ENCODE measurements around the gene LARGE1. TPM values are rescaled to one million over a fixed set of nuclear protein-coding genes. Genes with fewer than 3 reads are reported as not detected.

LARGE1 gene
- total and polyA plus RNA-seq, 2 of the 13 experiments (the other 11 are each of a cell fraction or from before 2014, with no cell fraction given), result 8.4 to 11.0 TPM

DNA sequence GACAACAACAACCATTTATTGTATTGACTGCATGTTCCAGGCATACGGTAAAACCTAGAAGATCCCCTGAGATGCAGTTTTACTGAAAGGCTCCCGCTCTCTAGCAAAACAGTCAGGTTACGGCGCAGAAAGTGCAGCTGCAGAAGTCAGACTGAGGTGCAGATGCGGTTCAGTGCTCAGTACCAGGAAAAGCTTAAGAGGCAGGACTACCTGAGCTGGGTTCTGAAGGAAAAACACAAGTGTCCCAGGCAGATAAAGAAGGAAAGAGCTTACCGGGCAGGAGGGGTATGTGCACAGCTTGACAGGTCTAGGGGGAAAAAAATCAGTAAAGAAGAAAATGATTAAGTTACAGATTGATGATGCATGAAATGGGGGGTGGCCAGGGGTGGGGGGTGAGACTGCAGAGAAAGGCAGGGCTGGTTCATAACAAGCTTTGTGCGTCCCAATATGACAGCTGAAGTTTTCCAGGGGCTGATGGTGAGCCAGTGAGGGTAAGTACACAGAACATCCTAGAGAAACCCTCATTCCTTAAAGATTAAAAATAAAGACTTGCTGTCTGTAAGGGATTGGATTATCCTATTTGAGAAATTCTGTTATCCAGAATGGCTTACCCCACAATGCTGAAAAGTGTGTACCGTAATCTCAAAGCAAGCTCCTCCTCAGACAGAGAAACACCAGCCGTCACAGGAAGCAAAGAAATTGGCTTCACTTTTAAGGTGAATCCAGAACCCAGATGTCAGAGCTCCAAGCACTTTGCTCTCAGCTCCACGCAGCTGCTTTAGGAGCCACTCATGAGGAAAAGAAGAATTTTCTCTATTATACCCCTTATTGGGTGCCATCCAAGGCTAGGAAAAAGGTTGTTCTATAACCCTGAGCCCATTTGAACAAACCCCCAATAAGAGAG is 11.9 kb downstream of the LARGE1 start:
- in situ Hi-C loops (cut with HindIII; ENCODE audit: extremely low pct_ligation_motif_present, low pct_unique_long_range_greater_than_20kb), result loop anchor here (25.0 kb wide), 1 partner anchor 396 kb away; no protein-coding TSS in a partner anchor
- intact Hi-C loops (cut with micrococcal nuclease; ENCODE audit: unreplicated experiment), result no loop called here
- H3K27ac ChIP-seq (ENCODE audit: extremely low read length, insufficient read depth, low read length), result no peak overlapping the region
- no peak overlapping the region for H3K4me2 ChIP-seq (ENCODE audit: low read depth, low read length)
- H2AFZ ChIP-seq (ENCODE audit: low read length), result no peak overlapping the region
- ChIA-PET POLR2A (interaction anchor here (1.7 kb wide), 1 partner anchor 13 kb away, joined by 9 read pairs; no protein-coding TSS in a partner anchor), CTCF (ENCODE audit: low intra/inter-chr PET ratio, low total read pairs) (no interaction called here)
- H3K4me1 ChIP-seq (ENCODE audit: insufficient read depth, low read length), result peaks cover 7% of the 10 kb centered on the region; the same call in 1 of the 2 replicates
- WGBS (ENCODE audit: low lambda C conversion rate), result 95% methylated on average over 10 of the region's 10 CpGs
- no peaks in the 10 kb centered on the region for H3K9me3 ChIP-seq (ENCODE audit: low read length)
- peaks cover 7% of the 10 kb centered on the region for H3K79me2 ChIP-seq (ENCODE audit: insufficient read depth, low read length)
- no peaks in the 10 kb centered on the region for H4K20me1 ChIP-seq (ENCODE audit: insufficient read depth, low read length)
- BruUV-seq (replicated peaks), result no TSS peak
- no peak for TF ChIP-seq ZNF746 (CRISPR knock-in tag; IDR thresholded peaks at IDR 0.05)
- TF ChIP-seq, protein P1, sequence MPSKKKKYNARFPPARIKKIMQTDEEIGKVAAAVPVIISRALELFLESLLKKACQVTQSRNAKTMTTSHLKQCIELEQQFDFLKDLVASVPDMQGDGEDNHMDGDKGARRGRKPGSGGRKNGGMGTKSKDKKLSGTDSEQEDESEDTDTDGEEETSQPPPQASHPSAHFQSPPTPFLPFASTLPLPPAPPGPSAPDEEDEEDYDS (CRISPR knock-in tag; IDR thresholded peaks at IDR 0.05), result no peak
- no peak for TF ChIP-seq ZFY (CRISPR knock-in tag; IDR thresholded peaks at IDR 0.05)
- TF ChIP-seq, protein P2, sequence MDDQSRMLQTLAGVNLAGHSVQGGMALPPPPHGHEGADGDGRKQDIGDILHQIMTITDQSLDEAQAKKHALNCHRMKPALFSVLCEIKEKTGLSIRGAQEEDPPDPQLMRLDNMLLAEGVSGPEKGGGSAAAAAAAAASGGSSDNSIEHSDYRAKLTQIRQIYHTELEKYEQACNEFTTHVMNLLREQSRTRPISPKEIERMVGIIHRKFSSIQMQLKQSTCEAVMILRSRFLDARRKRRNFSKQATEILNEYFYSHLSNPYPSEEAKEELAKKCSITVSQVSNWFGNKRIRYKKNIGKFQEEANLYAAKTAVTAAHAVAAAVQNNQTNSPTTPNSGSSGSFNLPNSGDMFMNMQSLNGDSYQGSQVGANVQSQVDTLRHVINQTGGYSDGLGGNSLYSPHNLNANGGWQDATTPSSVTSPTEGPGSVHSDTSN (CRISPR knock-in tag; IDR thresholded peaks at IDR 0.05; ENCODE audit: borderline replicate concordance), result no peak
- TF ChIP-seq ZNF333 (CRISPR knock-in tag; IDR thresholded peaks at IDR 0.05; ENCODE audit: borderline replicate concordance), result no peak
- TF ChIP-seq ZNF256 (CRISPR knock-in tag; conservative IDR thresholded peaks at IDR 0.05), result no peak
- no peak for TF ChIP-seq JUND (CRISPR knock-in tag; IDR thresholded peaks at IDR 0.05)
- TF ChIP-seq ZBTB10 (CRISPR knock-in tag; IDR thresholded peaks at IDR 0.05; ENCODE audit: borderline replicate concordance), result no peak
- TF ChIP-seq MXI1 (IDR thresholded peaks at IDR 0.05; ENCODE audit: borderline replicate concordance, low read depth, low read length), result no peak
- no peak for TF ChIP-seq MAF1 (CRISPR knock-in tag; IDR thresholded peaks at IDR 0.05; ENCODE audit: borderline replicate concordance)
- no peak for FAIRE-seq
- DNase-seq (ENCODE audit: low spot score), result no peak
- H3K36me3 ChIP-seq (replicated peaks in 1 of 2; ENCODE audit: control insufficient read depth in 1 of 2, insufficient read depth in 2 of 2, low read length in 2 of 2), result no peaks in the 10 kb centered on the region; a peak in 1 of 5 replicates
- H3K9ac ChIP-seq (ENCODE audit: insufficient read depth, low read depth, low read length), result no peak overlapping the region
- no peak for ATAC-seq
- H3K4me3 ChIP-seq (replicated peaks in 1 of 3; ENCODE audit: insufficient read depth in 1 of 3, low read depth in 2 of 3, low read length in 3 of 3), result no peak overlapping the region
- no peaks in the 10 kb centered on the region for H3K27me3 ChIP-seq (ENCODE audit: control insufficient read depth in 1 of 2, insufficient read depth in 2 of 2, low read length in 2 of 2)
